ENCODE results near the gene ST6GALNAC6.

The ST6GALNAC6 gene

DNA sequence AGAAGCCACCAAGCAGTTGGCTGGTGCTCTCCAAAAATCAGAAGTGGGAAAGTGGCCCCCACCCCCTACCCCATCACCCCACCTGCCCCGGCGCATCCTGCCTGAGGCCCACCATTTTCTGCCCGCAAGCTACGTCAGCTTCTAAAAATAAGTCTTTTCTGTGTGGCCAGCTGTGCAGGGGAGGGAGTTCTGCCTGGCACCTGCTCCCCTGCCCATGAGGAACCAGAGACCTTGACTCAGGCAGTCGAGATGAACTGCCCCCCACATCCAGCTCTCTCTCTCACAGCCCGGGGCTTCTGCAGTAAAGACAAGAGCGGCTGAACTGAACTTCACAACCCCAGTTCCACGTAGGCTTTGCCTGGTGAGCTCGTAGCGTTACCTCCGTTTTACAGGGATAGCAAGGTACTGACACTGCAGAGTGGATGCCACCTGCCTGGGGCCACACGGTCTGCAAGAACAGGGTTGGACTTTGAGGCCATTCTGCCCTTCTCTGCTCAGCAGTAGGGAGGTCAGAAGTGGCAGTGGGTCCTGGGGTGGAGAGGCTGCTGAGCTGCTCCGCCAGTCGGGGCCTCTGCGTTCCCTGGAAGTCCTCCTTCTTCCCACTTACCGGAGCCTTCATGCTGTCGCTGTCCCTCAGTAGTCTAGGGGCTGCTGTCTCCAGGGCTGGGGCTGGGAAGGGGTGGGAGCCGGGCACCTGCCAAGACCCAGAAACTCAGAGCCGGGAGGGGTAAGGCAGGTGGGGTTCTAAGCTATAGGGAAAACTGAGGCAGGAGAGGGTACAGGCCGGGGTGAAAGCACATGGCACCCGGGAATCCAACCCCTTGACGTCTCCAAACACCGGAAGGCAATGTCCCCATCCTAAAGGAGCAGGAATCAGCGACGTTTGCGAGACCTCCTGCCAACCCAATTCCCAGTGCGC, 16.7 kb upstream of the ST6GALNAC6 start:
- Histone ChIP-seq H2AFZ (ENCODE audit: low read depth, low read length) (peak overlapping the region; percentile 86), H3K4me1 (ENCODE audit: control insufficient read depth, insufficient read depth, low read depth, low read length) (peaks cover 39% of the 10 kb centered on the region), H2AK5ac (ENCODE audit: low read length, severe bottlenecking) (no peak overlapping the region), H2BK120ac (ENCODE audit: low read depth, low read length) (no peak overlapping the region), H4K91ac (ENCODE audit: low read length) (peak overlapping the region; percentile 12), H2BK12ac (ENCODE audit: low read length in 2 of 2) (peak overlapping the region in 1 of 2 experiments; percentile 21), H4K8ac (ENCODE audit: low read length) (peak overlapping the region; percentile 46), H2BK5ac (ENCODE audit: low read depth, low read length, poor library complexity, severe bottlenecking) (no peak overlapping the region), H3K27me3 (ENCODE audit: control insufficient read depth in 1 of 2, insufficient read depth in 1 of 2, low read length in 2 of 2) (no peaks in the 10 kb centered on the region), H3K27ac (ENCODE audit: low read length, poor library complexity, severe bottlenecking) (no peak overlapping the region), H2BK15ac (ENCODE audit: low read depth, poor library complexity, severe bottlenecking) (peak overlapping the region; percentile 29), H3K9me3 (ENCODE audit: control insufficient read depth, low read length) (no peaks in the 10 kb centered on the region), H3K18ac (ENCODE audit: low read depth in 1 of 2, low read length in 2 of 2) (peak overlapping the region; percentile 2 to 81), H3K14ac (ENCODE audit: low read length in 2 of 2) (peak overlapping the region in 1 of 2 experiments; percentile 94), H3K4me3 (ENCODE audit: insufficient read depth in 1 of 2, low read depth in 1 of 2, low read length in 2 of 2) (peak overlapping the region; percentile 65 to 94), H3K79me1 (replicated peaks; ENCODE audit: low read length, poor library complexity, severe bottlenecking) (peaks cover 24% of the 10 kb centered on the region), H3K36me3 (ENCODE audit: control insufficient read depth in 1 of 2, insufficient read depth in 2 of 2, low read depth in 1 of 2, low read length in 2 of 2) (peaks cover 34 to 35% of the 10 kb centered on the region in 2 experiments), H3K23ac (ENCODE audit: low read length in 2 of 2) (peak overlapping the region in 1 of 2 experiments; percentile 70), H3K9ac (ENCODE audit: low read length) (peak overlapping the region; percentile 95), H3K4me2 (ENCODE audit: low read length, poor library complexity, severe bottlenecking) (peak overlapping the region; percentile 81), H3K4ac (ENCODE audit: low read depth in 1 of 2, low read length in 2 of 2) (peak overlapping the region; percentile 5 to 62)
- no peak for DNase-seq
- 60% methylated on average over 24 of the region's 27 CpGs for WGBS

- Histone ChIP-seq H3K18ac (ENCODE audit: low read depth in 1 of 2, low read length in 2 of 2) (peak overlapping the region in 1 of 2 experiments; percentile 38), H3K79me1 (replicated peaks; ENCODE audit: low read length, poor library complexity, severe bottlenecking) (peaks cover 26% of the 10 kb centered on the region), H3K4me1 (ENCODE audit: control insufficient read depth, insufficient read depth, low read depth, low read length) (peaks cover 42% of the 10 kb centered on the region), H2BK12ac (ENCODE audit: low read length in 2 of 2) (peak overlapping the region; percentile 61 to 86), H3K27me3 (ENCODE audit: control insufficient read depth in 1 of 2, insufficient read depth in 1 of 2, low read length in 2 of 2) (no peaks in the 10 kb centered on the region), H3K4me2 (ENCODE audit: low read length, poor library complexity, severe bottlenecking) (peak overlapping the region; percentile 10), H3K4ac (ENCODE audit: low read depth in 1 of 2, low read length in 2 of 2) (peak overlapping the region in 1 of 2 experiments; percentile 38), H4K91ac (ENCODE audit: low read length) (peak overlapping the region; percentile 43), H3K9ac (ENCODE audit: low read length) (peak overlapping the region; percentile 20), H3K4me3 (ENCODE audit: insufficient read depth in 1 of 2, low read depth in 1 of 2, low read length in 2 of 2) (peak overlapping the region in 1 of 2 experiments; percentile 94), H3K23ac (ENCODE audit: low read length in 2 of 2) (no peak overlapping the region), H3K9me3 (ENCODE audit: control insufficient read depth, low read length) (no peaks in the 10 kb centered on the region), H2AFZ (ENCODE audit: low read depth, low read length) (no peak overlapping the region), H3K27ac (ENCODE audit: low read length, poor library complexity, severe bottlenecking) (no peak overlapping the region), H2BK5ac (ENCODE audit: low read depth, low read length, poor library complexity, severe bottlenecking) (no peak overlapping the region), H2AK5ac (ENCODE audit: low read length, severe bottlenecking) (peak overlapping the region; percentile 38), H2BK15ac (ENCODE audit: low read depth, poor library complexity, severe bottlenecking) (peak overlapping the region; percentile 12), H4K8ac (ENCODE audit: low read length) (no peak overlapping the region), H2BK120ac (ENCODE audit: low read depth, low read length) (peak overlapping the region; percentile 37), H3K14ac (ENCODE audit: low read length in 2 of 2) (peak overlapping the region in 1 of 2 experiments; percentile 70), H3K36me3 (ENCODE audit: control insufficient read depth in 1 of 2, insufficient read depth in 2 of 2, low read depth in 1 of 2, low read length in 2 of 2) (peaks cover 38 to 42% of the 10 kb centered on the region in 2 experiments)
- 84% methylated on average over 5 of the region's 5 CpGs for WGBS
- DNase-seq: no peak
Observed at GRCh38 chr9:127915325-127915752, 15.9 kb upstream of the ST6GALNAC6 start.

DNA sequence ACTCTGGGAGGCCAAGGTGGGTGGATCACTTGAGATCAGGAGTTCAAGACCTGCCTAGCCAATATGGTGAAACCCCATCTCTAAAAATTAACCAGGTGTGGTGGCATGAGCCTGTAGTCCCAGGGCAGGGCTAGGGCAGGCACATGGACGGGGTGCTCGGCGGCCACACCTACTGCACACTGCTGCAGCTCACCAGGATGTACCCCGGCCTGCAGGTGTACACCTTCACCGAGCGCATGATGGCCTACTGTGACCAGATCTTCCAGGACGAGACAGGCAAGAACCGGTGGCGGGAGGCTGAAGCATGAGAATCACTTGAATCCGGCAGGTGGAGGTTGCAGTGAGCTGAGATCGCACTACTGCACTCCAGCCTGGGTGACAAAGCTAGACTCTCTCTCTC, 14.3 kb upstream of the ST6GALNAC6 start:
- no peaks in the 10 kb centered on the region for H3K27me3 ChIP-seq (ENCODE audit: control insufficient read depth in 1 of 2, insufficient read depth in 1 of 2, low read length in 2 of 2)
- no peak overlapping the region for H3K4me2 ChIP-seq (ENCODE audit: low read length, poor library complexity, severe bottlenecking)
- no peak overlapping the region for H4K91ac ChIP-seq (ENCODE audit: low read length)
- no peak overlapping the region for H2BK15ac ChIP-seq (ENCODE audit: low read depth, poor library complexity, severe bottlenecking)
- peaks cover 35% of the 10 kb centered on the region for H3K4me1 ChIP-seq (ENCODE audit: control insufficient read depth, insufficient read depth, low read depth, low read length)
- no peak for DNase-seq
- WGBS: 96% methylated on average over 11 of the region's 11 CpGs
- no peak overlapping the region for H3K14ac ChIP-seq (ENCODE audit: low read length in 2 of 2)
- no peak overlapping the region for H2BK5ac ChIP-seq (ENCODE audit: low read depth, low read length, poor library complexity, severe bottlenecking)
- H2AK5ac ChIP-seq (ENCODE audit: low read length, severe bottlenecking): no peak overlapping the region
- no peak overlapping the region for H3K4ac ChIP-seq (ENCODE audit: low read depth in 1 of 2, low read length in 2 of 2)
- H3K9ac ChIP-seq (ENCODE audit: low read length): no peak overlapping the region
- H3K36me3 ChIP-seq (ENCODE audit: control insufficient read depth in 1 of 2, insufficient read depth in 2 of 2, low read depth in 1 of 2, low read length in 2 of 2): peaks cover 50 to 55% of the 10 kb centered on the region in 2 experiments
- peak overlapping the region in 1 of 2 experiments; percentile 46 for H3K23ac ChIP-seq (ENCODE audit: low read length in 2 of 2)
- H3K9me3 ChIP-seq (ENCODE audit: control insufficient read depth, low read length): no peaks in the 10 kb centered on the region
- H4K8ac ChIP-seq (ENCODE audit: low read length): no peak overlapping the region
- H3K79me1 ChIP-seq (replicated peaks; ENCODE audit: low read length, poor library complexity, severe bottlenecking): peaks cover 29% of the 10 kb centered on the region
- H2BK12ac ChIP-seq (ENCODE audit: low read length in 2 of 2): peak overlapping the region in 1 of 2 experiments; percentile 22
- H2BK120ac ChIP-seq (ENCODE audit: low read depth, low read length): no peak overlapping the region
- no peak overlapping the region for H3K18ac ChIP-seq (ENCODE audit: low read depth in 1 of 2, low read length in 2 of 2)
- no peak overlapping the region for H2AFZ ChIP-seq (ENCODE audit: low read depth, low read length)
- no peak overlapping the region for H3K27ac ChIP-seq (ENCODE audit: low read length, poor library complexity, severe bottlenecking)
- no peak overlapping the region for H3K4me3 ChIP-seq (ENCODE audit: insufficient read depth in 1 of 2, low read depth in 1 of 2, low read length in 2 of 2)

- Histone ChIP-seq H3K4me1 (ENCODE audit: control insufficient read depth, insufficient read depth, low read depth, low read length) (peaks cover 29% of the 10 kb centered on the region), H4K8ac (ENCODE audit: low read length) (no peak overlapping the region), H3K9me3 (ENCODE audit: control insufficient read depth, low read length) (no peaks in the 10 kb centered on the region), H2AFZ (ENCODE audit: low read depth, low read length) (no peak overlapping the region), H4K91ac (ENCODE audit: low read length) (no peak overlapping the region), H3K9ac (ENCODE audit: low read length) (no peak overlapping the region), H3K18ac (ENCODE audit: low read depth in 1 of 2, low read length in 2 of 2) (no peak overlapping the region), H3K4ac (ENCODE audit: low read depth in 1 of 2, low read length in 2 of 2) (no peak overlapping the region), H3K27me3 (ENCODE audit: control insufficient read depth in 1 of 2, insufficient read depth in 1 of 2, low read length in 2 of 2) (no peaks in the 10 kb centered on the region), H2BK15ac (ENCODE audit: low read depth, poor library complexity, severe bottlenecking) (no peak overlapping the region), H3K27ac (ENCODE audit: low read length, poor library complexity, severe bottlenecking) (no peak overlapping the region), H3K4me3 (ENCODE audit: insufficient read depth in 1 of 2, low read depth in 1 of 2, low read length in 2 of 2) (no peak overlapping the region), H3K23ac (ENCODE audit: low read length in 2 of 2) (no peak overlapping the region), H3K79me1 (replicated peaks; ENCODE audit: low read length, poor library complexity, severe bottlenecking) (peaks cover 29% of the 10 kb centered on the region), H2BK120ac (ENCODE audit: low read depth, low read length) (no peak overlapping the region), H3K36me3 (ENCODE audit: control insufficient read depth in 1 of 2, insufficient read depth in 2 of 2, low read depth in 1 of 2, low read length in 2 of 2) (peaks cover 58 to 63% of the 10 kb centered on the region in 2 experiments), H2BK5ac (ENCODE audit: low read depth, low read length, poor library complexity, severe bottlenecking) (no peak overlapping the region), H3K14ac (ENCODE audit: low read length in 2 of 2) (no peak overlapping the region), H2AK5ac (ENCODE audit: low read length, severe bottlenecking) (no peak overlapping the region), H3K4me2 (ENCODE audit: low read length, poor library complexity, severe bottlenecking) (no peak overlapping the region), H2BK12ac (ENCODE audit: low read length in 2 of 2) (no peak overlapping the region)
- 85% methylated on average over 5 of the region's 5 CpGs for WGBS
- DNase-seq: no peak
Observed at GRCh38 chr9:127912882-127913281, 13.5 kb upstream of the ST6GALNAC6 start.

Data from mesenchymal stem cell (in vitro differentiated cells and primary cell).